NCI-H345 treated with DMSO at 0.1 percent for 48 hours (cell line): ENCODE measurements around the gene CEP85L.
"Not testable (repeated sequence)": the region's sequence is repeated elsewhere in the genome, so short reads cannot be mapped to it uniquely, and the experiment has no call there.

Experiments used
- DNase-seq: peaks from one replicate; lab custom pipeline; 2025; ENCODE audit not compliant: unreplicated experiment; lab: John Stamatoyannopoulos, UW

Gene CEP85L

DNA sequence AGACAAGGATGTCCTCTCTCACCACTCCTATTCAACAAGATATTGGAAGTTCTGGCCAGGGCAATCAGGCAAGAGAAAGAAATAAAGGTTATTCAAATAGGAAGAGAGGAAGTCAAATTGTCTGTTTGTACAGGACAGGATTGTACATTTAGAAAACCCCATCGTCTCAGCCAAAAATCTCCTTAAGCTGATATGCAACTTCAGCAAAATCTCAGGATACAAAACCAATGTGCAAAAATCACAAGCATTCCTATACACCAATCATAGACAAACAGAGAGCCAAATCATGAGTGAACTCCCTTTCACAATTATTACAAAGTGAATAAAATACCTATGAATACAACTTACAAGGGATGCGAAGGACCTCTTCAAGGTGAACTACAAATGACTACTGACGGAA, 217.2 kb downstream of the CEP85L start:
- not testable (repeated sequence) for DNase-seq

GRCh38 chr6:118421312-118421711, 230.1 kb downstream of the CEP85L start:
- not testable (repeated sequence) for DNase-seq

- DNase-seq: no peak
Measured at GRCh38 chr6:118419448-118420394, 231.7 kb downstream of the CEP85L start.
